Endodermal cell (in vitro differentiated cells): ENCODE measurements around the gene CLSTN2. TPM values are rescaled to one million over a fixed set of nuclear protein-coding genes. Genes with fewer than 3 reads are reported as not detected.

ENCODE experiments used
- DNase-seq: peaks from one replicate; pipeline ENCODE4 v3.0.0-alpha.2; 2017
- H3K27ac ChIP-seq: 2 replicates; pipeline ENCODE4 v1.5.1; 2013; ENCODE audit warnings: mild to moderate bottlenecking, low read depth, low read length, moderate library complexity
- H3K27me3 ChIP-seq: 2 replicates; pipeline ENCODE4 v1.6.1; 2013; ENCODE audit warnings: mild to moderate bottlenecking, low read length, moderate library complexity; ENCODE audit not compliant: insufficient read depth, control insufficient read depth, poor library complexity, severe bottlenecking
- H3K36me3 ChIP-seq: 2 replicates; pipeline ENCODE4 v1.7.0; 2013; ENCODE audit warnings: mild to moderate bottlenecking, low read length, moderate library complexity; ENCODE audit not compliant: control insufficient read depth, insufficient read depth
- H3K4me1 ChIP-seq: one replicate; pipeline ENCODE4 v1.7.0; 2013; ENCODE audit warnings: low read length; ENCODE audit not compliant: control insufficient read depth, insufficient read depth
- H3K4me3 ChIP-seq: 2 replicates; pipeline ENCODE4 v1.5.1; 2013; ENCODE audit warnings: mild to moderate bottlenecking, low read length, moderate library complexity
- H3K9ac ChIP-seq: 2 replicates; pipeline ENCODE4 v1.6.1; 2013; ENCODE audit warnings: mild to moderate bottlenecking, low read length, moderate library complexity; ENCODE audit not compliant: poor library complexity, severe bottlenecking; ENCODE audit errors: extremely low read depth
- H3K9me3 ChIP-seq: 2 replicates; pipeline ENCODE4 v1.6.1; 2013; ENCODE audit warnings: mild to moderate bottlenecking, low read length, moderate library complexity; ENCODE audit not compliant: control insufficient read depth
- H3K27ac Mint-ChIP-seq: 2 replicates; pipeline ENCODE4 v1.8.0; 2020; ENCODE audit warnings: mixed read lengths
- H3K27me3 Mint-ChIP-seq: 2 replicates; pipeline ENCODE4 v1.8.0; 2021; ENCODE audit warnings: mild to moderate bottlenecking, mixed read lengths; ENCODE audit not compliant: insufficient read depth
- H3K36me3 Mint-ChIP-seq: 2 replicates; pipeline ENCODE4 v1.8.0; 2020; ENCODE audit warnings: low read depth, mixed read lengths
- H3K4me1 Mint-ChIP-seq: 2 replicates; pipeline ENCODE4 v1.8.0; 2020; ENCODE audit warnings: mixed read lengths
- H3K4me3 Mint-ChIP-seq: 2 replicates; pipeline ENCODE4 v1.8.0; 2020; ENCODE audit warnings: mild to moderate bottlenecking, moderate library complexity, mixed read lengths
- H3K9me3 Mint-ChIP-seq: 2 replicates; pipeline ENCODE4 v1.8.0; 2020; ENCODE audit warnings: mild to moderate bottlenecking, mixed read lengths
- WGBS, 2 experiments: methylation state at CpG; one replicate each; pipeline versions ENCODE4 v1.1.5 to v1.1.7; 2013; ENCODE audit warnings: missing lambda C conversion rate in 2 of 2, mixed read lengths in 1 of 2; ENCODE audit not compliant: insufficient coverage in 1 of 2, insufficient read length in 1 of 2; 5-methylcytosine and 5-hydroxymethylcytosine counted together
- total RNA-seq, 2 donors: library from RNA; stranded (reverse); fragmentation: NEBNext Ultra II Directional in 1 of 2; extraction: Animal tissue kit (Norgen Biotek cat#: 25700) in 1 of 2; gene quantifications; 2 replicates in 1 of 2; 3 replicates in 1 of 2; pipeline ENCODE4 v1.2.1, GENCODE V29; 2021
- TF ChIP-seq, protein P1 (sequence below): fragments of 200-600 bp; sonication (generic); conservative IDR thresholded peaks from 2 replicates; pipeline ENCODE4 v1.5.0; 2021; ENCODE audit warnings: antibody characterized with exemption, mild to moderate bottlenecking

CLSTN2 gene
- total RNA-seq, 2 donors from 2014 or later = 0.13 to 0.42 TPM

DNA sequence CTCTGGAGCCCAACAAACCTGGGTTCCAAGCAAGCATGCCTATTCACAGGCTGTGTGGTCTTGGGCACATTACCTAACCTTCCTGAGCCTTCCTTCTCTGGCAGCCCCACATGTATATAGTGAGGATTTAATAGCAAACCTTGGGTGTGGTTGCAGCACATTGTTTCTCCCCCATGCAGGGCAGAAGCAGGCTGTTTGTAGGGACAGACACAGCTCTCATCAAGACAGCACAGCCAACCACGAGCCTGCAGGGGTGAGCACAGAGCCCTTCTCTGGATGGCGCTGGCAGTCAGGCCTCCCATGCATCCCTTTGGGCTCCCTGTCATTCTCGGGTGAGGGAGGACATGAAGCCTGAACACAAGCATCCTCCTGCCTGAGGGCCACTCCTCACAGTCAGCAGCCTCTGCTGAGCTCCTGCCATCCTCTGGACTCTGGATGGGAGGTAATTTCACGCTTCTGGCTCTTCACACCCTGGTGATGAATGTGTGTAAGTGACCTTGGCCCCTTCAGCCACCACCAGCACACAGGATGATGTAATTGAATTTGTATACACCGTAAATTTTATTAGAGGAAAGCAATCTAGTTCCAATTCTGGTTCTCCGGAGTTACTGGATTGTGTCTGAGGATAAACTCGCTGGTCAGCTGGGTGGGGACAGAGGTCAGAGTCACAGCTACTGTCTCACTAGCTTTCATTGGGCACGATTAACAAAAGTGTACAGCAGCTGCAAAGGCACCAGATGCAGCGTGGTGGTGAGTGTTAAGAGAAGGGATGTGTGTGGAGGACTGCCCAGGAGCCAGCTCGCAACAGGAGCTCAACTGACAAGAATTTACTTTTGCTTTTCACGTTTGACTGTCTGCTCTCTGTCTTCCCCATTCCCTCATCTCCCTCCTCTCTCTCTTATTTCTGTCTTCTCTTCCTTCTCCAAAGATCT is 118.1 kb downstream of the CLSTN2 start:
- no peak for DNase-seq
- Mint-ChIP-seq H3K4me3 (no peak overlapping the region), H3K4me1 (peaks cover 33% of the 10 kb centered on the region), H3K36me3 (no peaks in the 10 kb centered on the region), H3K27ac (no peak overlapping the region), H3K27me3 (peaks cover 46% of the 10 kb centered on the region), H3K9me3 (no peaks in the 10 kb centered on the region)
- TF ChIP-seq, protein P1, sequence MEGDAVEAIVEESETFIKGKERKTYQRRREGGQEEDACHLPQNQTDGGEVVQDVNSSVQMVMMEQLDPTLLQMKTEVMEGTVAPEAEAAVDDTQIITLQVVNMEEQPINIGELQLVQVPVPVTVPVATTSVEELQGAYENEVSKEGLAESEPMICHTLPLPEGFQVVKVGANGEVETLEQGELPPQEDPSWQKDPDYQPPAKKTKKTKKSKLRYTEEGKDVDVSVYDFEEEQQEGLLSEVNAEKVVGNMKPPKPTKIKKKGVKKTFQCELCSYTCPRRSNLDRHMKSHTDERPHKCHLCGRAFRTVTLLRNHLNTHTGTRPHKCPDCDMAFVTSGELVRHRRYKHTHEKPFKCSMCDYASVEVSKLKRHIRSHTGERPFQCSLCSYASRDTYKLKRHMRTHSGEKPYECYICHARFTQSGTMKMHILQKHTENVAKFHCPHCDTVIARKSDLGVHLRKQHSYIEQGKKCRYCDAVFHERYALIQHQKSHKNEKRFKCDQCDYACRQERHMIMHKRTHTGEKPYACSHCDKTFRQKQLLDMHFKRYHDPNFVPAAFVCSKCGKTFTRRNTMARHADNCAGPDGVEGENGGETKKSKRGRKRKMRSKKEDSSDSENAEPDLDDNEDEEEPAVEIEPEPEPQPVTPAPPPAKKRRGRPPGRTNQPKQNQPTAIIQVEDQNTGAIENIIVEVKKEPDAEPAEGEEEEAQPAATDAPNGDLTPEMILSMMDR = no peak
- peaks cover 23% of the 10 kb centered on the region for H3K4me1 ChIP-seq
- H3K9me3 ChIP-seq = no peaks in the 10 kb centered on the region
- no peaks in the 10 kb centered on the region for H3K36me3 ChIP-seq
- no peak overlapping the region for H3K4me3 ChIP-seq
- no peak overlapping the region for H3K9ac ChIP-seq
- H3K27me3 ChIP-seq = peaks cover 58% of the 10 kb centered on the region
- H3K27ac ChIP-seq = peak overlapping the region; percentile 40
- 82 to 84% methylated on average over 6 to 11 of the region's 11 CpGs for WGBS, 2 experiments

DNA sequence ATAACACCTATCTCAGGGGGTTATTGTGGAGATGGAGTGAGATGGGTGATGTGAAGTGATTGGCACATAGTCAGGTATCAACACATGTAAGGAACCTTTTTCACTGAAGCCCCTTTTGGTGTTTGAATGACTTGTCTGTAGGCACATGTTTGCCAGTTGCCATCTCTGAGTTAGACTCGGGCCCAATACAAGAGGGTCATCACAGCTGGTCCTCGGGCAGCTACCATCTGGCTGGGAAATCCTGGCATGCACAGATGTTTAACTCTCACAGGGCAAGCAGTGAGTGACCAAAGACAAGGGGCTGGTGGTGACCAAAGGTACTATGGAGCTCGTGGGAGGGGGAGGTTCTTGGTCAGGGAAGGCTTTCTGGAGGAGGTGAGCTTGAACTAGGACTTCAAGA is 118.8 kb downstream of the CLSTN2 start:
- peaks cover 23% of the 10 kb centered on the region for H3K4me1 ChIP-seq
- peaks cover 54% of the 10 kb centered on the region for H3K27me3 ChIP-seq
- Mint-ChIP-seq H3K4me1 (peaks cover 33% of the 10 kb centered on the region), H3K27ac (no peak overlapping the region), H3K9me3 (no peaks in the 10 kb centered on the region), H3K4me3 (no peak overlapping the region), H3K27me3 (peaks cover 44% of the 10 kb centered on the region), H3K36me3 (no peaks in the 10 kb centered on the region)
- H3K9me3 ChIP-seq = no peaks in the 10 kb centered on the region
- 94 to 100% methylated on average over 2 to 3 of the region's 3 CpGs for WGBS, 2 experiments
- H3K27ac ChIP-seq = no peak overlapping the region
- TF ChIP-seq, protein P1 = no peak
- DNase-seq = no peak
- no peak overlapping the region for H3K4me3 ChIP-seq
- no peaks in the 10 kb centered on the region for H3K36me3 ChIP-seq
- H3K9ac ChIP-seq = no peak overlapping the region

DNA sequence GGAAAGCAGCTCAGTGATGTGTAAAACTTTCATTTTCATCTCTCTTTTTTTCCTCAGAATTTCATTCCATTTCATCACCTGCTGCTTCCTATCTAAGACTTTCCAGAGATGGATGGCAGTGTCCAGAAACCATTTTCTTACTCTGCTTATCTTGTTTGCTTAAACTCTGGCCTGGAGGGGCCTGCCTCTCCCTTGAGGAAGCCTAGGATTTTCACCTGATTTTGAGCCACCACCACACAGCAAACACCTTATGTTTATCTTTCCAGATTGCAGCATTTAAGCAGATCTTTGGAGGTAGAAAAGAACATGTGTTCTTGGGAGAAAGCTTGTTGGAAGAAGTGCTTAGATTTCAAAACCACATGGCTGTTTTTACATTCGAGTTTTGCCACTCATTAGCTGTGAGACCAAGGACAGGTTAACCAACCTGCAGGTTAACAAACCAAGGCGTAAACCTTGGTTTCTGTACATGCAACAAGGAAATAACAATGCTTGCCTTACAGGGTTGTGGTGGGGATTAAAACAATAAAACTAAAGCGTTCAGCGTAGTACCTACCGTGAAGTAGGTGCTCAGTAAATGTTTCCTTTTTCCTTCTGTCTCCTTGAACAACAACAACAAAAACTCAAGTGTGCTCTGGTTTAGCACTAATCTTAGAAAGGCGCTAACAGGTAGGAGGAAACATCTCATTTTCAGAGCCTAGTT is 120.3 kb downstream of the CLSTN2 start:
- H3K4me1 ChIP-seq = peaks cover 21% of the 10 kb centered on the region
- peaks cover 64% of the 10 kb centered on the region for H3K27me3 ChIP-seq
- TF ChIP-seq, protein P1 = no peak
- 95 to 97% methylated on average over 4 to 6 of the region's 6 CpGs for WGBS, 2 experiments
- no peak overlapping the region for H3K4me3 Mint-ChIP-seq
- H3K36me3 Mint-ChIP-seq = no peaks in the 10 kb centered on the region
- H3K9me3 ChIP-seq = no peaks in the 10 kb centered on the region
- H3K4me3 ChIP-seq = no peak overlapping the region
- no peak for DNase-seq
- no peak overlapping the region for H3K9ac ChIP-seq
- peaks cover 28% of the 10 kb centered on the region for H3K4me1 Mint-ChIP-seq
- no peak overlapping the region for H3K27ac ChIP-seq
- peaks cover 48% of the 10 kb centered on the region for H3K27me3 Mint-ChIP-seq
- H3K9me3 Mint-ChIP-seq = no peaks in the 10 kb centered on the region
- no peak overlapping the region for H3K27ac Mint-ChIP-seq
- no peaks in the 10 kb centered on the region for H3K36me3 ChIP-seq
